Measurements from ENCODE around the gene CDH1.

The CDH1 gene

DNA sequence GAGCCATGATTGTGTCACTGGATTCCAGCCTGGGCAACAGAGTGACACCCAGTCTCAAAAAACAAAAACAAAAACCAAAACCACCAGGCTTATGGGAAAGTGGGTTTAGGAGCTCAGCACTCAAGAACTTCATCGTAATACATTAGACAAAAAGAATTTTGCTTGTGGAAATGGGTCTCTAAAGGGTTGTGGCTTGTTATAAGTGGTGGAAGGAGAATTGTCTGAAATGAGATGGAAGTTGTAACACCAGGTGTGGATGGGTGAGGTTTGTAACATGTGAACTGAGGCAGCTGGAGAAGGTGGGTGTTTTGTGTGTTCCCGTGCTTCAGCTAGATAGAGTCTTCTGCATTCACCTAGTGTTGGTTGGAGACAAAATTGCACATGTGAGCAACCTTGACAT, 35.8 kb downstream of the CDH1 start:
- H3K27me3 ChIP-seq (ENCODE audit: insufficient read depth, low read depth, severe bottlenecking) = no peaks in the 10 kb centered on the region
- TF ChIP-seq, protein P1, sequence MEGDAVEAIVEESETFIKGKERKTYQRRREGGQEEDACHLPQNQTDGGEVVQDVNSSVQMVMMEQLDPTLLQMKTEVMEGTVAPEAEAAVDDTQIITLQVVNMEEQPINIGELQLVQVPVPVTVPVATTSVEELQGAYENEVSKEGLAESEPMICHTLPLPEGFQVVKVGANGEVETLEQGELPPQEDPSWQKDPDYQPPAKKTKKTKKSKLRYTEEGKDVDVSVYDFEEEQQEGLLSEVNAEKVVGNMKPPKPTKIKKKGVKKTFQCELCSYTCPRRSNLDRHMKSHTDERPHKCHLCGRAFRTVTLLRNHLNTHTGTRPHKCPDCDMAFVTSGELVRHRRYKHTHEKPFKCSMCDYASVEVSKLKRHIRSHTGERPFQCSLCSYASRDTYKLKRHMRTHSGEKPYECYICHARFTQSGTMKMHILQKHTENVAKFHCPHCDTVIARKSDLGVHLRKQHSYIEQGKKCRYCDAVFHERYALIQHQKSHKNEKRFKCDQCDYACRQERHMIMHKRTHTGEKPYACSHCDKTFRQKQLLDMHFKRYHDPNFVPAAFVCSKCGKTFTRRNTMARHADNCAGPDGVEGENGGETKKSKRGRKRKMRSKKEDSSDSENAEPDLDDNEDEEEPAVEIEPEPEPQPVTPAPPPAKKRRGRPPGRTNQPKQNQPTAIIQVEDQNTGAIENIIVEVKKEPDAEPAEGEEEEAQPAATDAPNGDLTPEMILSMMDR (IDR thresholded peaks at IDR 0.05; ENCODE audit: low read depth, low read length) = no peak
- no peaks in the 10 kb centered on the region for H3K36me3 ChIP-seq
- H3K4me3 ChIP-seq (ENCODE audit: low read depth, low read length) = no peak overlapping the region
- DNase-seq = no peak
- peaks cover 5% of the 10 kb centered on the region for H3K9me3 ChIP-seq (ENCODE audit: severe bottlenecking)
- no peak overlapping the region for H3K27ac ChIP-seq

DNA sequence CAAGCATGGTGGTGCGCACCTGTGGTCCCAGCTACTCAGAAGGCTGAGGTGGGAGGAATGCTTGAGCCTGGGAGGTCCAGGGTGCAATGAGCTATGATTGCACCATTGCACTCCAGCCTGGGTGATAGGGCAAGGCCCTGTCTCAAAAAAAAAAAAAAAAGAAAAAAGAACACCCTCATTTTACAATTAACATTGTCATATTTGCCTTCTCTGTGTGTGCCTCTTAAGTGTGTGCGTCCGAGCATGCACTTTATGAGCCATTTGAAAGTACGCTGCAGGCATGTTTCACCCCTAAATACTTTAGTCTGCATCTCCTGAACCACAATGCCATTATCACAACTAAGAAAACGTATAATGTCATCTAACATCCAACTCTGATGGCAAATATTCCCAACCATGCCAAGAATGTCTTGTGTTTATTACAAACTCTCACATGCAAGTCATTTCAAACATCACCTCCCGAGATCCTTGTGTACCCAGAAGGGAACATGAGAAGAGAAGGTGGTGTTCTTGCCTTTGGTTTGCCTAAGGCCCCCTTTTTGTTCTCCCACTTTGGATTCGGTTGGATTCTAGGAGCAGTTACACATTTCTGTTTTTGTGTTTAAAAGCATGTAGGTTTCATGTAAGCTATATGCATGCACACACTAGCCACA, 38.0 kb downstream of the CDH1 start:
- H3K4me3 ChIP-seq (ENCODE audit: low read depth, low read length) = no peak overlapping the region
- H3K27ac ChIP-seq = no peak overlapping the region
- no peaks in the 10 kb centered on the region for H3K36me3 ChIP-seq
- peaks cover 5% of the 10 kb centered on the region for H3K9me3 ChIP-seq (ENCODE audit: severe bottlenecking)
- no peak for DNase-seq
- no peaks in the 10 kb centered on the region for H3K27me3 ChIP-seq (ENCODE audit: insufficient read depth, low read depth, severe bottlenecking)
- TF ChIP-seq, protein P1 (IDR thresholded peaks at IDR 0.05; ENCODE audit: low read depth, low read length) = no peak

DNA sequence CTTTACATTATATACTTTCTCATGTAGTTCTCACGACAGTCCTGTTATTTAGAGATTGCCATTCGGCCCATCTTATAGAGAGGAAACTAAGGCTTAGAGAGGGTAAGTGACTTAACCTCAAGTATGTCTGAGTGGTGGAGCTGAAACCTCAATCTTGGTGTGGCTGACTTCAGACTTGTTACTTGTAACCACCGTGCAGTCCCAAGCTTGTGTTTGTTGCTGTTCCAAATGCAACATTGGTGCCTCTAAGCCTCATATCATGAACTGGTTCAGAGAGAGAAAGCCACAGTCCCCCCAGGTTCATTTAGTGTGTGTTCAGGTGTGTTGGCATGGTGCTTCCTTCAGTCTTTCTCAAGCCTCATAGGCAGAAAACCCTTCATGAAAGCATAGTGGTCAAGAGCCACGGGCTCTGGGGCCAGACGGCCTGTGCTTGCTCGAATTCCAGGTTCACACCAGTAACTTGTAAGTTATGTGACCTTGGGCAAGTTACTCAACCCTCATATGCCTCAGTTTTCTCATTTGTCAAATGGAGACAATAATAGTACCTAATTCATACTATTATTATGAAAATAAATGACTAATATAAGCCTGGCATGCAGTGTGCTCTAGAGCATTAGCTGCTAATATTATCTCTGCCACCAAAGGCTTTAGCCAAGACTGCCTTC, 39.9 kb downstream of the CDH1 start:
- DNase-seq = no peak
- Histone ChIP-seq H3K27ac (no peak overlapping the region), H3K36me3 (no peaks in the 10 kb centered on the region), H3K27me3 (ENCODE audit: insufficient read depth, low read depth, severe bottlenecking) (no peaks in the 10 kb centered on the region), H3K4me3 (ENCODE audit: low read depth, low read length) (no peak overlapping the region), H3K9me3 (ENCODE audit: severe bottlenecking) (peaks cover 5% of the 10 kb centered on the region)
- TF ChIP-seq, protein P1 (IDR thresholded peaks at IDR 0.05; ENCODE audit: low read depth, low read length) = no peak

DNA sequence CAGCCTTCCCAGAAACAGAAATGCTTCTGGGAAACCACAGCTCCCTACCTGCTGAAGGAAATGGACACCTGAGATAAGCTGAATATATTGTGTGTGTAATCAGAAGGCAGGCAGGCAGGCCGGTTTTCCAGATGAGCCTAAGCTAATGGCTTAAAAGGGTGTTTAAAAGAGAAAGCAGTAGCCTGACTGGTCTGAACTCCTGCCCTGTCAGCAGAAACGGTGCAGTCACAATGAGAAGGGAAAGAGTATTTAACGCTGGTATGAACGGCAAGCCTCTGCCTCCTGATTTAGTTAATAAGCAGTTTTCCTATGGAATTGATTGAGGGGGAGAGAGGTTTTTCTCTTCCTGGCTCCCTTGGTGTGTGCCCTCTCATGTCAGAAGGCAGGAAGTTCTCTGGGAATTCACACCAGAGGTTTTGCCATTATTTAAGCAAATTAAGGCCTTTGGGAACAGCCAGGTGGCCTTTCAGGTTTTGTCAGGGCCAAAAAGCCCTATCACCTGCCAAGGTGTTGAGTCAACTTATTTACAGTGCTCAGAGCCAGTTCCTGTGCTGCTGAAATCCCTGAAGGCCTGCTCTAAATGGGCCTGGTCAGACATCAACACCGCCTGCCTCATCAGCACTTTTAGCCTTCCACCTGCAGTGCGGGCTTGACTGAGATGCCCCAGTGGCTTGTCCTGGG, 41.6 kb downstream of the CDH1 start:
- no peak for DNase-seq
- Histone ChIP-seq H3K4me3 (ENCODE audit: low read depth, low read length) (no peak overlapping the region), H3K9me3 (ENCODE audit: severe bottlenecking) (peaks cover 4% of the 10 kb centered on the region), H3K36me3 (no peaks in the 10 kb centered on the region), H3K27ac (no peak overlapping the region; the same call in 1 of the 2 replicates), H3K27me3 (ENCODE audit: insufficient read depth, low read depth, severe bottlenecking) (no peaks in the 10 kb centered on the region)
- TF ChIP-seq, protein P1 (IDR thresholded peaks at IDR 0.05; ENCODE audit: low read depth, low read length) = no peak

DNA sequence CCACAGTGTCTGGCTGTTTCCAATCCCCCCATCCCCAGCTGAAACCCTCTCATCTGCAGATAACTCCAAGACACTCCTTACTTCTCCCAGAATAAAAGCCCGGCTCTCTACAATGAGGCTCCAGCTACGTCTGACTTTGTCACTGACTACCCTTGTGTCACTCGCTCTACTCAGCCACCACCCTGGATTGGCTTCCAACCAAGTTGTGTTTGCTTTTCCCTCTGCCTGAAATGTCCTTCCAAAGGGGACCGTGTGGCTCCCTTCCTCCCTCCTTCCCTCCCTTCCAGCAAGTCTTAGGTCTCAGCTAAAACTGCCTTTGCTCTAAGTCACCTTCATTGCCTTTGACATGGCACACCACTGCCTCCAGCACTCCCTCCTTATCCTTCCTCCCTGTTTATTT, 42.8 kb downstream of the CDH1 start:
- H3K27me3 ChIP-seq (ENCODE audit: insufficient read depth, low read depth, severe bottlenecking) = no peaks in the 10 kb centered on the region
- DNase-seq = no peak
- no peaks in the 10 kb centered on the region for H3K36me3 ChIP-seq
- TF ChIP-seq, protein P1 (IDR thresholded peaks at IDR 0.05; ENCODE audit: low read depth, low read length) = no peak
- no peak overlapping the region for H3K4me3 ChIP-seq (ENCODE audit: low read depth, low read length)
- H3K9me3 ChIP-seq (ENCODE audit: severe bottlenecking) = no peaks in the 10 kb centered on the region
- H3K27ac ChIP-seq = no peak overlapping the region
